Fibroblast of the aortic adventitia (primary cell): ENCODE results near the gene SIRT5. TPM values are rescaled to one million over a fixed set of nuclear protein-coding genes. Genes with fewer than 3 reads are reported as not detected.

Source experiments
- DNase-seq: peaks from one replicate; pipeline ENCODE4 v3.0.0-alpha.2; 2010; ENCODE audit warnings: low read depth
- H3K4me3 ChIP-seq: 2 replicates; pipeline ENCODE4 v1.5.1; 2011; ENCODE audit warnings: low read depth, mild to moderate bottlenecking, control low read depth, low read length, moderate library complexity
- CTCF ChIP-seq: IDR thresholded peaks from 2 replicates; pipeline ENCODE4 v1.5.1; 2011; ENCODE audit warnings: mild to moderate bottlenecking, low read length, control low read depth, inconsistent platforms; ENCODE audit not compliant: insufficient read depth
- total RNA-seq: library from RNA; depleted of rRNA; stranded (reverse); fragments of >200 nt; gene quantifications from 2 replicates; pipeline ENCODE4 v1.2.3, GENCODE V29; 2012; ENCODE audit warnings: low replicate concordance

The SIRT5 gene
- total RNA-seq, 1 donor: 8.6 TPM

GRCh38 chr6:13572951-13573654 lies 1.3 kb upstream of the SIRT5 start:
- no peak for DNase-seq
- H3K4me3 ChIP-seq: peak overlapping the region; percentile 78
- no peak for TF ChIP-seq CTCF

- peak overlapping the region; percentile 78 for H3K4me3 ChIP-seq
- DNase-seq: peak; percentile 27
- no peak for TF ChIP-seq CTCF
Measured at GRCh38 chr6:13573669-13574110, 711 bp upstream of the SIRT5 start.

GRCh38 chr6:13574149-13574570 lies 241 bp upstream of the SIRT5 start:
- peak; percentile 61 for TF ChIP-seq CTCF
- peak; percentile 87 for DNase-seq

GRCh38 chr6:13575377-13575775 lies 975 bp downstream of the SIRT5 start:
- DNase-seq: no peak
- H3K4me3 ChIP-seq: peak overlapping the region; percentile 78
- TF ChIP-seq CTCF: peak; percentile 80

More at GRCh38 chr6:13574149-13574570, 241 bp upstream of the SIRT5 start:
- peak overlapping the region; percentile 78 for H3K4me3 ChIP-seq

GRCh38 chr6:13576017-13576416 lies 1.6 kb downstream of the SIRT5 start:
- TF ChIP-seq CTCF: no peak
- DNase-seq: no peak

GRCh38 chr6:13577926-13578325 lies 3.5 kb downstream of the SIRT5 start:
- DNase-seq: no peak
- TF ChIP-seq CTCF: no peak
- no peak overlapping the region for H3K4me3 ChIP-seq

More at GRCh38 chr6:13576017-13576416, 1.6 kb downstream of the SIRT5 start:
- H3K4me3 ChIP-seq: no peak overlapping the region

- no peak for DNase-seq
- no peak for TF ChIP-seq CTCF
Measured at GRCh38 chr6:13579911-13580310, 5.5 kb downstream of the SIRT5 start.

More at GRCh38 chr6:13579911-13580310, 5.5 kb downstream of the SIRT5 start:
- no peak overlapping the region for H3K4me3 ChIP-seq
